ENCODE results near the gene PTPRU. TPM values are rescaled to one million over a fixed set of nuclear protein-coding genes. Genes with fewer than 3 reads are reported as not detected.

The PTPRU gene
- total RNA-seq, 1 donor from 2014 or later = 0.24 TPM

- ChIA-PET CTCF (no interaction called here), POLR2A (no interaction called here)
- H3K9me3 Mint-ChIP-seq = peaks cover 22% of the 10 kb centered on the region
- no peaks in the 10 kb centered on the region for H3K36me3 Mint-ChIP-seq (ENCODE audit: low read depth)
- no peaks in the 10 kb centered on the region for H3K4me1 Mint-ChIP-seq
- H3K4me3 Mint-ChIP-seq = no peak overlapping the region
- peaks cover 23% of the 10 kb centered on the region for H3K27me3 Mint-ChIP-seq
- intact Hi-C loops (cut with micrococcal nuclease) = no loop called here
- no peak overlapping the region for H3K27ac Mint-ChIP-seq
- TF ChIP-seq CTCF (IDR thresholded peaks at IDR 0.05) = no peak
- DNase-seq (no peak), ATAC-seq (ENCODE audit: low read depth) (no peak)
Measured at GRCh38 chr1:29372108-29372507, 135.8 kb downstream of the PTPRU start.

Other genes starting within 250 kb of the PTPRU start
- not detected in 2 replicates for gene TMEM200B, start 112.6 kb upstream of the PTPRU start, total RNA-seq
- 80.3 and 92.6 TPM in 2 replicates for gene SRSF4, start 54.6 kb upstream of the PTPRU start, total RNA-seq
- 18.7 and 23.7 TPM in 2 replicates for gene MECR, start 5.6 kb upstream of the PTPRU start, total RNA-seq

Data from activated B cell treated with CpG ODN at 0.5 μM for 24 hours (primary cell).